Cardiac muscle cell (in vitro differentiated cells and primary cell): Measurements from ENCODE around the gene MAP4K1. TPM values are rescaled to one million over a fixed set of nuclear protein-coding genes. Genes with fewer than 3 reads are reported as not detected.
A peak's percentile ranks its signal among the peaks of the same experiment; 100 is the strongest.

ENCODE experiments used
- DNase-seq, 2 donors: peaks; one replicate each; pipeline versions ENCODE4 v3.0.0 to v3.0.0-alpha.2; 2010 to 2017; ENCODE audit warnings: low read depth in 1 of 2, low spot score in 1 of 2
- H3K27ac ChIP-seq: fragments of 200-600 bp; sonication (generic); 2 replicates; pipeline ENCODE4 v1.5.1; 2016
- H3K27me3 ChIP-seq: fragments of 200-600 bp; sonication (generic); 2 replicates; pipeline ENCODE4 v1.6.0; 2016; ENCODE audit warnings: control low read depth
- H3K36me3 ChIP-seq: fragments of 200-600 bp; sonication (generic); 2 replicates; pipeline ENCODE4 v1.5.1; 2016; ENCODE audit warnings: control low read depth
- H3K4me1 ChIP-seq: fragments of 200-600 bp; sonication (generic); 2 replicates; pipeline ENCODE4 v1.8.1; 2017; ENCODE audit warnings: low read depth, mild to moderate bottlenecking, mixed run types
- H3K4me3 ChIP-seq: fragments of 200-600 bp; sonication (generic); 2 replicates; pipeline ENCODE4 v1.5.1; 2016; ENCODE audit warnings: mild to moderate bottlenecking
- H3K9me3 ChIP-seq: fragments of 200-600 bp; sonication (generic); 2 replicates; pipeline ENCODE4 v1.5.1; 2017; ENCODE audit warnings: low read depth, mild to moderate bottlenecking, control low read depth
- CTCF ChIP-seq: IDR thresholded peaks from 2 replicates; pipeline ENCODE4 v1.5.1; 2012; ENCODE audit warnings: low read depth, mild to moderate bottlenecking, low read length
- polyA plus RNA-seq: library from polyadenylated mRNA; unstranded; fragments of >200 nt; fragmentation: Nextera tagmentation; extraction: Ambion mirVana; gene quantifications from 2 replicates; pipeline ENCODE4 v1.2.1, GENCODE V29; 2016
- total RNA-seq: library from RNA; depleted of rRNA; stranded (reverse); fragments of >200 nt; gene quantifications from 2 replicates; pipeline ENCODE4 v1.2.3, GENCODE V29; 2016

Gene MAP4K1
- total and polyA plus RNA-seq, 2 experiments from 2014 or later = 3.9 to 4.6 TPM

GRCh38 chr19:38661136-38661535, 43.4 kb upstream of the MAP4K1 start:
- Histone ChIP-seq H3K27ac (peak overlapping the region; percentile 98), H3K9me3 (no peaks in the 10 kb centered on the region), H3K27me3 (no peaks in the 10 kb centered on the region), H3K4me3 (no peak overlapping the region), H3K36me3 (peaks cover 4% of the 10 kb centered on the region), H3K4me1 (peaks cover 87% of the 10 kb centered on the region)
- no peak for DNase-seq
- TF ChIP-seq CTCF = no peak

- Histone ChIP-seq H3K27ac (peak overlapping the region; percentile 98), H3K27me3 (no peaks in the 10 kb centered on the region)
These were observed 43.0 kb upstream of the MAP4K1 start for GRCh38 chr19:38660724-38661123.

GRCh38 chr19:38658462-38659306, 40.9 kb upstream of the MAP4K1 start:
- Histone ChIP-seq H3K36me3 (no peaks in the 10 kb centered on the region), H3K27me3 (no peaks in the 10 kb centered on the region), H3K9me3 (no peaks in the 10 kb centered on the region), H3K4me3 (no peak overlapping the region), H3K27ac (peak overlapping the region; percentile 98), H3K4me1 (peaks cover 77% of the 10 kb centered on the region)
- DNase-seq = peak; percentile 61 to 99
- no peak for TF ChIP-seq CTCF

More at GRCh38 chr19:38660724-38661123, 43.0 kb upstream of the MAP4K1 start:
- Histone ChIP-seq H3K36me3 (peaks cover 4% of the 10 kb centered on the region), H3K4me3 (no peak overlapping the region), H3K9me3 (no peaks in the 10 kb centered on the region), H3K4me1 (peaks cover 83% of the 10 kb centered on the region)
- DNase-seq = no peak
- TF ChIP-seq CTCF = no peak

- H3K4me1 ChIP-seq = peaks cover 77% of the 10 kb centered on the region
- no peak for DNase-seq
- no peaks in the 10 kb centered on the region for H3K27me3 ChIP-seq
- H3K27ac ChIP-seq = peak overlapping the region; percentile 98
- no peaks in the 10 kb centered on the region for H3K36me3 ChIP-seq
- H3K9me3 ChIP-seq = no peaks in the 10 kb centered on the region
- H3K4me3 ChIP-seq = no peak overlapping the region
- TF ChIP-seq CTCF = no peak
These were observed 40.0 kb upstream of the MAP4K1 start for GRCh38 chr19:38657633-38658222.

GRCh38 chr19:38656171-38656981, 38.6 kb upstream of the MAP4K1 start:
- Histone ChIP-seq H3K27me3 (no peaks in the 10 kb centered on the region), H3K36me3 (no peaks in the 10 kb centered on the region), H3K27ac (peak overlapping the region; percentile 54), H3K4me1 (peaks cover 78% of the 10 kb centered on the region), H3K9me3 (no peaks in the 10 kb centered on the region), H3K4me3 (no peak overlapping the region)
- peak; percentile 12 for TF ChIP-seq CTCF
- peak in 1 of 2 donors; percentile 91 for DNase-seq
